H1 (cell line): ENCODE results near the gene PLXDC2.

Source experiments
- CHD1 ChIP-seq: IDR thresholded peaks from 2 replicates; pipeline ENCODE4 v1.6.1; 2012; ENCODE audit warnings: low read depth, low read length, improper control_type of control experiment
- CTCF ChIP-seq, 3 experiments: IDR thresholded peaks; 1 replicate in 2 of 3; 2 replicates in 1 of 3; pipeline versions ENCODE4 v1.5.1 to v1.6.1; 2011; ENCODE audit warnings: low read length in 3 of 3, mild to moderate bottlenecking in 3 of 3, inconsistent platforms in 2 of 3, low read depth in 1 of 3, moderate library complexity in 1 of 3; ENCODE audit not compliant: insufficient read depth in 1 of 3; ENCODE audit errors: control extremely low read depth in 1 of 3
- EZH2 ChIP-seq: fragments of 200-600 bp; sonication (generic); IDR thresholded peaks from 2 replicates; pipeline ENCODE4 v1.7.1; 2012; ENCODE audit warnings: low read depth, mild to moderate bottlenecking, moderate library complexity, low read length, inconsistent platforms; ENCODE audit not compliant: severe bottlenecking
- GABPA ChIP-seq: IDR thresholded peaks from 2 replicates; pipeline ENCODE4 v1.6.1; 2011; ENCODE audit warnings: mild to moderate bottlenecking, low read length, moderate library complexity, borderline replicate concordance; ENCODE audit not compliant: insufficient read depth
- HDAC6 ChIP-seq: IDR thresholded peaks from one replicate; pipeline ENCODE4 v1.7.1; 2012; ENCODE audit warnings: low read depth, mild to moderate bottlenecking, inconsistent platforms, low read length, moderate library complexity
- POLR2A ChIP-seq, 2 experiments: IDR thresholded peaks; 1 replicate in 1 of 2; 2 replicates in 1 of 2; pipeline ENCODE4 v1.6.1; 2011; ENCODE audit warnings: low read depth in 2 of 2, low read length in 2 of 2, mild to moderate bottlenecking in 2 of 2; ENCODE audit errors: control extremely low read depth in 1 of 2
- POLR2AphosphoS5 ChIP-seq: IDR thresholded peaks from 2 replicates; pipeline ENCODE4 v1.6.1; 2011; ENCODE audit warnings: low read depth, low read length
- RNF2 ChIP-seq: fragments of 200-900, 300-1000 bp; sonication (generic); IDR thresholded peaks from 2 replicates; pipeline ENCODE4 v1.7.1; 2016; ENCODE audit warnings: borderline replicate concordance, low read depth, mild to moderate bottlenecking, antibody characterized with exemption, low read length; ENCODE audit not compliant: poor library complexity, severe bottlenecking; ENCODE audit errors: missing control alignments
- SP1 ChIP-seq: IDR thresholded peaks from 2 replicates; pipeline ENCODE4 v1.6.1; 2011; ENCODE audit warnings: low read depth, low read length
- SP4 ChIP-seq: IDR thresholded peaks from 2 replicates; pipeline ENCODE4 v1.6.1; 2012; ENCODE audit warnings: low read length, inconsistent platforms
- TCF12 ChIP-seq: IDR thresholded peaks from 2 replicates; pipeline ENCODE4 v1.6.1; 2011; ENCODE audit warnings: low read depth, mild to moderate bottlenecking, low read length
- YY1 ChIP-seq: IDR thresholded peaks from 2 replicates; pipeline ENCODE4 v1.6.1; 2011; ENCODE audit warnings: low read depth, mild to moderate bottlenecking, low read length

- no peak for TF ChIP-seq EZH2
- TF ChIP-seq YY1, result no peak
- TF ChIP-seq CTCF (IDR thresholded peaks at IDR 0.05; ENCODE audit: control extremely low read depth in 1 of 3, insufficient read depth in 1 of 3, low read depth in 1 of 3, low read length in 3 of 3), result no peak
- TF ChIP-seq SP4, result no peak
- TF ChIP-seq CHD1, result no peak
- no peak for TF ChIP-seq POLR2AphosphoS5
- no peak for TF ChIP-seq GABPA
- no peak for TF ChIP-seq RNF2
- no peak for TF ChIP-seq TCF12
- TF ChIP-seq HDAC6, result no peak
- TF ChIP-seq SP1, result no peak
- no peak for TF ChIP-seq POLR2A (IDR thresholded peaks at IDR 0.05; ENCODE audit: control extremely low read depth in 1 of 2, low read depth in 2 of 2, low read length in 2 of 2)
Observed at GRCh38 chr10:19889256-19889655, 73.0 kb downstream of the PLXDC2 start.
